GM12873 (cell line): ENCODE results near the gene MCEMP1.

Experiments
- CTCF ChIP-seq: IDR thresholded peaks from 2 replicates; pipeline ENCODE4 v1.5.1; 2012; ENCODE audit warnings: low read depth, mild to moderate bottlenecking, moderate library complexity, low read length, control low read depth; ENCODE audit not compliant: insufficient read depth; ENCODE audit errors: missing control alignments

MCEMP1 gene

DNA sequence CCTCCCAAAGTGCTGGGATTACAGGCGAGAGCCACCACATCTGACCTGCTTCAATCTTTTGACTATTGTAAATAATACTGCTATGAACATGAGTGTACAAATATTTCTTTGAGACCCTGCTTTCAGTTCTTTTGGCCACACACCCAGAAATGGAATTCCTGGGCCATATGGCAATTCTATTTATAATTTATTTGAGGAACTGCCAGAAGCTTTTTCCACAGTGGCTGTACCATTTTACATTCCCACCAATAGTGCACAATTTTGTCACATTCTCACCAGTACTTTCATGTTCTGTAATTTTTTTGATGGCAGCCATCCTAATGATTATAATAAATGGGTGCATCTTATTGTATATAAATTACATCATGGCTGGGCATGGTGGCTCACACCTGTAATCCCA lies 38.8 kb downstream of the MCEMP1 start:
- TF ChIP-seq CTCF = no peak

- TF ChIP-seq CTCF = no peak
Measured at GRCh38 chr19:7716762-7717161, 39.9 kb downstream of the MCEMP1 start.

DNA sequence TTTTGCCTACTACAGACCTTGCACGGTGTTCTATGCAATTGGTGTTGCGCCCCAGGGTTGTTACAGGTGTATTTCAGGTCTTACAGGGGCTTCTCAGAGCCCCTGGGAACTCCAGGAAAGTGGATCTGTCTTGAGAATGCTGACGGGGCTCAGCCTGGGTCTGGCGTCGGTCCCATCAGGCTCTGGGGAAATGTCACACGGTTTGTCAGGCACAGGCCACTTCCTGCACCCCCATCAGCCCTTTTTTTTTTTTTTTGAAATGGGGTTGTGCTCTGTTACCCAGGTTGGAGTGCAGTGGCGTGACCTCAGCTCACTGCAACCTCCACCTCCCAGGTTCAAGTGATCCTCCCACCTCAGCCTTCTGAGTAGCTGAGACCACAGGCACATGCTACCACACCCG lies 41.8 kb downstream of the MCEMP1 start:
- TF ChIP-seq CTCF = no peak

DNA sequence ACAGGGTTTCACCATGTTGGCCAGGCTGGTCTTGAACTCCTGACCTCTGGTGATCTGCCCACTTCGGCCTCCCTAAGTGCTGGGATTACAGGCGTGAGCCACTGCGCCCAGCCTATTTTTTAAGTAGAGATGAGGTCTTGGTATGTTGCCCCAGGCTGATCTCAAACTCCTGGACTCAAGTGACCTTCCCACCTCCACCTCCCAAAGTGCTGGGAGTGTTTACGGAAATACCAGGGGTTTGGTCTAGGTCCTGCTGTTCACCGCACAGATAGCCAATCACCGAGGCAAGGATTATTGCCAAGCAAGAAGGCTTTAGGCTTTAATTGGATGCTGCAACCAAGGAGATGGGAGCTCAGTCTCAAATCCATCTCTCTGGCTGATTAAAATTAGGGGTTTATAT lies 43.5 kb downstream of the MCEMP1 start:
- TF ChIP-seq CTCF = no peak

- TF ChIP-seq CTCF = no peak
Measured at GRCh38 chr19:7722231-7722651, 45.4 kb downstream of the MCEMP1 start.

DNA sequence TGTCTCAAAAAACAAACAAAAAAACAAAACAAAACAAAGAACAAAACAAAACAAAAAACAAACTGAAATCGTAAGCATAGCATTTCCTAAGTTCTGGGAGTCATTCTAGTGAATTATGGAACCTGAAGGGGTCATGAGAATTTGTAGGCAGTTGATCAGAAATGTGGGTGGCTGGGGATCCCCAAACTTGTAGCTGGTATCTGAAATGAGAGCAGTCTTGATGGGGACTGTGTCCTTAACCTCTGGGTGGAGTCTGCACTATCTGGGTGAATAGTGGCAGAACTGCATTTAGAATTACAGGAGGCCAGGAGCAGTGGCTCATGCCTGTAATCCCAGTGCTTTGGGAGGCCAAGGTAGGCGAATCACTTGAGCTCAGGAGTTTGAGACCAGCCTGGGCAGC lies 48.9 kb downstream of the MCEMP1 start:
- TF ChIP-seq CTCF = no peak

DNA sequence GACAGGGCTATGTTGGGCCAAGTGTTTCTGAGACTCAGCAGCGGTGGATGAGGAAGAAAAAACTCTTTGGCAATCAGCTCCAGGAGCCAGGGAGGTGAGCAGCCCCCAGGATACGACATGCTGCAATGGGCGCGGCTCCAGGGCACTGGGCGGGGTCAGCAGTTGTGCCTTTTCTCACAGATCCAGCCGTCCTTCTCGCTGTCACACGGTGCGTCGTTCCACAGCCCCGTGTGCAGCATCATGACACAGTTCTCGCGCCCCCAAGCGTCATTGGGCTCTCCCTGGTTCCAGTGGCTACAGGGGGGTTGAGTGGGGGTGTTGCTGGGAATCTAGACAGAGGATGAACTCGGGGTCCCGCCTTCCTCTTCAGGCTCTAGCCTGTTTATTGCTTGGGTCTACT lies 52.3 kb downstream of the MCEMP1 start:
- TF ChIP-seq CTCF = no peak
